Endodermal cell (in vitro differentiated cells): ENCODE results near the gene NDUFS7. TPM values are rescaled to one million over a fixed set of nuclear protein-coding genes. Genes with fewer than 3 reads are reported as not detected.

Experiments used
- DNase-seq: peaks from one replicate; pipeline ENCODE4 v3.0.0-alpha.2; 2017
- H3K27ac ChIP-seq: 2 replicates; pipeline ENCODE4 v1.5.1; 2013; ENCODE audit warnings: mild to moderate bottlenecking, low read depth, low read length, moderate library complexity
- H3K27me3 ChIP-seq: 2 replicates; pipeline ENCODE4 v1.6.1; 2013; ENCODE audit warnings: mild to moderate bottlenecking, low read length, moderate library complexity; ENCODE audit not compliant: insufficient read depth, control insufficient read depth, poor library complexity, severe bottlenecking
- H3K36me3 ChIP-seq: 2 replicates; pipeline ENCODE4 v1.7.0; 2013; ENCODE audit warnings: mild to moderate bottlenecking, low read length, moderate library complexity; ENCODE audit not compliant: control insufficient read depth, insufficient read depth
- H3K4me1 ChIP-seq: one replicate; pipeline ENCODE4 v1.7.0; 2013; ENCODE audit warnings: low read length; ENCODE audit not compliant: control insufficient read depth, insufficient read depth
- H3K4me3 ChIP-seq: 2 replicates; pipeline ENCODE4 v1.5.1; 2013; ENCODE audit warnings: mild to moderate bottlenecking, low read length, moderate library complexity
- H3K9ac ChIP-seq: 2 replicates; pipeline ENCODE4 v1.6.1; 2013; ENCODE audit warnings: mild to moderate bottlenecking, low read length, moderate library complexity; ENCODE audit not compliant: poor library complexity, severe bottlenecking; ENCODE audit errors: extremely low read depth
- H3K9me3 ChIP-seq: 2 replicates; pipeline ENCODE4 v1.6.1; 2013; ENCODE audit warnings: mild to moderate bottlenecking, low read length, moderate library complexity; ENCODE audit not compliant: control insufficient read depth
- H3K27ac Mint-ChIP-seq: 2 replicates; pipeline ENCODE4 v1.8.0; 2020; ENCODE audit warnings: mixed read lengths
- H3K27me3 Mint-ChIP-seq: 2 replicates; pipeline ENCODE4 v1.8.0; 2021; ENCODE audit warnings: mild to moderate bottlenecking, mixed read lengths; ENCODE audit not compliant: insufficient read depth
- H3K36me3 Mint-ChIP-seq: 2 replicates; pipeline ENCODE4 v1.8.0; 2020; ENCODE audit warnings: low read depth, mixed read lengths
- H3K4me1 Mint-ChIP-seq: 2 replicates; pipeline ENCODE4 v1.8.0; 2020; ENCODE audit warnings: mixed read lengths
- H3K4me3 Mint-ChIP-seq: 2 replicates; pipeline ENCODE4 v1.8.0; 2020; ENCODE audit warnings: mild to moderate bottlenecking, moderate library complexity, mixed read lengths
- H3K9me3 Mint-ChIP-seq: 2 replicates; pipeline ENCODE4 v1.8.0; 2020; ENCODE audit warnings: mild to moderate bottlenecking, mixed read lengths
- WGBS, 2 experiments: methylation state at CpG; one replicate each; pipeline versions ENCODE4 v1.1.5 to v1.1.7; 2013; ENCODE audit warnings: missing lambda C conversion rate in 2 of 2, mixed read lengths in 1 of 2; ENCODE audit not compliant: insufficient coverage in 1 of 2, insufficient read length in 1 of 2; 5-methylcytosine and 5-hydroxymethylcytosine counted together
- total RNA-seq, 2 donors: library from RNA; stranded (reverse); fragmentation: NEBNext Ultra II Directional in 1 of 2; extraction: Animal tissue kit (Norgen Biotek cat#: 25700) in 1 of 2; gene quantifications; 2 replicates in 1 of 2; 3 replicates in 1 of 2; pipeline ENCODE4 v1.2.1, GENCODE V29; 2021
- TF ChIP-seq, protein P1 (sequence below): fragments of 200-600 bp; sonication (generic); conservative IDR thresholded peaks from 2 replicates; pipeline ENCODE4 v1.5.0; 2021; ENCODE audit warnings: antibody characterized with exemption, mild to moderate bottlenecking

Gene NDUFS7
- total RNA-seq, 2 donors from 2014 or later = 57.0 to 62.5 TPM

DNA sequence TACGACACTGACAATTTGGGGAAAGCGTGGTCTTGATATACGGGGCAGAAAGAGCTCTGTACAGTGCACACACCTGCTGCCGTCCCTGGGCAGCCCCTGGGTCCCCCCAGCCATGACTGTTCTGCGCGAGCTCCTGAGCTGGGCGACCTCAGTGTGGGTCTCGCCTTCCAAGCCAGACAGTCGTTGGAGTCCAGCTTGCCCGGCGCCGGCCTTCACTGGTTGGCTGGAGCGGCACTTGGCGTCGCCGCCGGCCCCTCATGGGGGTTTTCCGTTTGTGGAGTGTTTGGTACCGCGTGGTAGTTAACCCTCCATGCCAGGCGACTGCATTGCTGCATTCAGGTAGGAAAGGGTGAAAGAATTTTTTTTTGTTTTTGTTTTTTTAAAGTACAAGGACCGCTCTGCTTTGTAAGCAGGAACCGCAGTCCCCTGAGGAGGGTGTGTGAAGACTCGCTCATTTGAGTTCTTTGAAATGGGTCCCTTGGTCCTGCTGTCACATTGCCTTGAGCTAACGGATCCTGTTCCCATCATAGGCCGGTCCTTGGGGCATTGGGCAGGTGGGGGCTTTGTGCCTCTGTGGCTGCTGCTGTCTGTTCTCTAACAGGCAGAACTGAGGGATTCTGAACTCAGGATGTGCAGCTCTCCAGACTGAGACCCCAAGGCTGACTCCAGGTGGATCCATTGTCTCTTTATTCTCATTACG, 43.7 kb downstream of the NDUFS7 start:
- H3K27ac Mint-ChIP-seq = no peak overlapping the region
- Histone ChIP-seq H3K27me3 (no peaks in the 10 kb centered on the region), H3K4me1 (no peaks in the 10 kb centered on the region), H3K9me3 (no peaks in the 10 kb centered on the region), H3K27ac (no peak overlapping the region), H3K4me3 (no peak overlapping the region), H3K36me3 (peaks cover 81% of the 10 kb centered on the region), H3K9ac (no peak overlapping the region)
- no peaks in the 10 kb centered on the region for H3K27me3 Mint-ChIP-seq
- no peak for DNase-seq
- WGBS, 2 experiments = 95 to 98% methylated on average over 20 to 27 of the region's 27 CpGs
- no peaks in the 10 kb centered on the region for H3K9me3 Mint-ChIP-seq
- H3K4me3 Mint-ChIP-seq = no peak overlapping the region
- peaks cover 50% of the 10 kb centered on the region for H3K36me3 Mint-ChIP-seq
- H3K4me1 Mint-ChIP-seq = no peaks in the 10 kb centered on the region
- TF ChIP-seq, protein P1, sequence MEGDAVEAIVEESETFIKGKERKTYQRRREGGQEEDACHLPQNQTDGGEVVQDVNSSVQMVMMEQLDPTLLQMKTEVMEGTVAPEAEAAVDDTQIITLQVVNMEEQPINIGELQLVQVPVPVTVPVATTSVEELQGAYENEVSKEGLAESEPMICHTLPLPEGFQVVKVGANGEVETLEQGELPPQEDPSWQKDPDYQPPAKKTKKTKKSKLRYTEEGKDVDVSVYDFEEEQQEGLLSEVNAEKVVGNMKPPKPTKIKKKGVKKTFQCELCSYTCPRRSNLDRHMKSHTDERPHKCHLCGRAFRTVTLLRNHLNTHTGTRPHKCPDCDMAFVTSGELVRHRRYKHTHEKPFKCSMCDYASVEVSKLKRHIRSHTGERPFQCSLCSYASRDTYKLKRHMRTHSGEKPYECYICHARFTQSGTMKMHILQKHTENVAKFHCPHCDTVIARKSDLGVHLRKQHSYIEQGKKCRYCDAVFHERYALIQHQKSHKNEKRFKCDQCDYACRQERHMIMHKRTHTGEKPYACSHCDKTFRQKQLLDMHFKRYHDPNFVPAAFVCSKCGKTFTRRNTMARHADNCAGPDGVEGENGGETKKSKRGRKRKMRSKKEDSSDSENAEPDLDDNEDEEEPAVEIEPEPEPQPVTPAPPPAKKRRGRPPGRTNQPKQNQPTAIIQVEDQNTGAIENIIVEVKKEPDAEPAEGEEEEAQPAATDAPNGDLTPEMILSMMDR = no peak

DNA sequence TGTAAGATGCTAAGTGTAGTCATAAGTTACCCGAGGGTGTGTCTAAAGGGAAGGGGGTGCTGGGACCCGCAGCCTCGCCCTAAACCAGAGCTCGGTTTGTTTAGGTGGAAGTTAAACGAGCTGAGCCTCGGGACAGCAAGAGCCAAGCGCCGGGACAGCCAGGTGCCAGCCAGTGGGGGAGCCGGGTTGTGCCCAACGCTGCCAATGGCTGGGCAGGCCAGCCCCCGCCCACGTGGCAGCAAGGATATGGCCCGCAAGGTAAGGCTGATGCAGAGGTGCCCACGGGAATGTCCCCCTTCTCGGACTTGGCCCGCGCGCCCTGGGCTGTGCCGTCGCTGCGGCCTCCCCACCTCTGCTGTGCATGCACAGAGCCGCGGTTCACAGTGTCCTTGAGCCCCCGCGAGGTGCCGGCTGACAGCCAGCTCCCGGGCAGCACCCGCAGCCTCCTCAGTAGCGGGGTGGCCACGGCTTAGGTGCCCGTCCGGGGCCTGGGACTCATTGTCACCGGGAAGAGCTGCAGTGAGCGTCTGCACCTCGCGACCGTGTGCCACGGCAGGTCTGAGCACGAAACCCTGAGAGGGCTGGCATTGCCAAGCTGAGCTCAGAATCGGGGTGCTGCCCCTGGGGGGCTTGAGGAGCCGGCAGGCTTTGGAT, 45.2 kb downstream of the NDUFS7 start:
- no peak overlapping the region for H3K27ac ChIP-seq

DNA sequence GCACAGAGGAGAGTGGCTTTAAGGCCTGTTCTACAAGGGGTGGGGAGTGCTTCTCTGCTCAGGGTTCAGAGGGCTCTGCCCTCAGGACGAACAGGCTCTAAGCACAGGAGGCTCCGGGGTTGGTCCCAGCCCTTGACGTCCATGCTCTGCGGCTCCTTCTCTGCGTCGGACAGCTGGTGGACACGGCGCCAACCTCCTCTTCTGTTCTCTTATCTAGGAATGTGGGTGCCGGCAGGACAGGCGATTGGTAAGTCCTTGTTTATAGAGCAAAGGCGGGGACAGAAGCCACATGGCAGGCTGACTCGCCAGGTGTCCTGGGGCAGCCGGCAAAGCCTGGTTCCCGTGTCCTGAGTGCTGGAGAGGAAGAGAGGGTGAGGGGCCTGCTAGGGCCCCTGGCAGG, 46.0 kb downstream of the NDUFS7 start:
- no peaks in the 10 kb centered on the region for H3K9me3 ChIP-seq
- Mint-ChIP-seq H3K9me3 (no peaks in the 10 kb centered on the region), H3K27ac (no peak overlapping the region), H3K4me1 (no peaks in the 10 kb centered on the region), H3K36me3 (peaks cover 45% of the 10 kb centered on the region), H3K4me3 (no peak overlapping the region), H3K27me3 (no peaks in the 10 kb centered on the region)
- H3K4me1 ChIP-seq = no peaks in the 10 kb centered on the region
- H3K36me3 ChIP-seq = peaks cover 72% of the 10 kb centered on the region
- H3K9ac ChIP-seq = no peak overlapping the region
- TF ChIP-seq, protein P1 = no peak
- no peak overlapping the region for H3K27ac ChIP-seq
- no peak for DNase-seq
- WGBS, 2 experiments = 96 to 100% methylated on average over 14 of the region's 14 CpGs
- H3K27me3 ChIP-seq = no peaks in the 10 kb centered on the region
- H3K4me3 ChIP-seq = no peak overlapping the region

More for the DNA sequence above, 45.2 kb downstream of the NDUFS7 start:
- Histone ChIP-seq H3K4me3 (no peak overlapping the region), H3K4me1 (no peaks in the 10 kb centered on the region), H3K27me3 (no peaks in the 10 kb centered on the region), H3K9ac (no peak overlapping the region), H3K9me3 (no peaks in the 10 kb centered on the region), H3K36me3 (peaks cover 76% of the 10 kb centered on the region)
- H3K36me3 Mint-ChIP-seq = peaks cover 45% of the 10 kb centered on the region
- H3K27ac Mint-ChIP-seq = no peak overlapping the region
- 96 to 97% methylated on average over 36 to 41 of the region's 41 CpGs for WGBS, 2 experiments
- no peaks in the 10 kb centered on the region for H3K9me3 Mint-ChIP-seq
- no peak overlapping the region for H3K4me3 Mint-ChIP-seq
- no peaks in the 10 kb centered on the region for H3K4me1 Mint-ChIP-seq
- TF ChIP-seq, protein P1 = no peak
- H3K27me3 Mint-ChIP-seq = no peaks in the 10 kb centered on the region
- no peak for DNase-seq
